ENCODE measurements around the gene AMACR.

DNA sequence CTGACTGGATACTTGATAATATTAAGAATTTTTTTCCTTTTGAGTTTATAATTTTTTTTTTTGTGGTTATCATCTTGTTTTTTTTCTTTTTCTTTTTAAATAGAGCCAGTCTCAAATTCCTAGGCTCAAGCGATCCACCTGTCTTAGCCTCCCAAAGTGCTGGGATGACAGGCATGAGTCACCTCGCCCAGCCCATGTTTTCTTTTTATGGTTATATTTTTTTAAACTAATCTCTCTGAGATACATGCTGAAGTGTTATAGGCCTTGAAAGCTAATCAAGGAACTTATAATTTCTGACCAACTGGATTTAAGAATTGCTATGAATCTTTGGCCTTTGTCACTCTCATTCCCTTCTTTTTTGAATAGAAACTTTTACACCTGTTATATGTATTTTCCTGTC is 6.8 kb upstream of the AMACR start:
- TF ChIP-seq ZC3H4 (CRISPR knock-in tag; IDR thresholded peaks at IDR 0.05; ENCODE audit: borderline replicate concordance): no peak
- TF ChIP-seq, protein P1, sequence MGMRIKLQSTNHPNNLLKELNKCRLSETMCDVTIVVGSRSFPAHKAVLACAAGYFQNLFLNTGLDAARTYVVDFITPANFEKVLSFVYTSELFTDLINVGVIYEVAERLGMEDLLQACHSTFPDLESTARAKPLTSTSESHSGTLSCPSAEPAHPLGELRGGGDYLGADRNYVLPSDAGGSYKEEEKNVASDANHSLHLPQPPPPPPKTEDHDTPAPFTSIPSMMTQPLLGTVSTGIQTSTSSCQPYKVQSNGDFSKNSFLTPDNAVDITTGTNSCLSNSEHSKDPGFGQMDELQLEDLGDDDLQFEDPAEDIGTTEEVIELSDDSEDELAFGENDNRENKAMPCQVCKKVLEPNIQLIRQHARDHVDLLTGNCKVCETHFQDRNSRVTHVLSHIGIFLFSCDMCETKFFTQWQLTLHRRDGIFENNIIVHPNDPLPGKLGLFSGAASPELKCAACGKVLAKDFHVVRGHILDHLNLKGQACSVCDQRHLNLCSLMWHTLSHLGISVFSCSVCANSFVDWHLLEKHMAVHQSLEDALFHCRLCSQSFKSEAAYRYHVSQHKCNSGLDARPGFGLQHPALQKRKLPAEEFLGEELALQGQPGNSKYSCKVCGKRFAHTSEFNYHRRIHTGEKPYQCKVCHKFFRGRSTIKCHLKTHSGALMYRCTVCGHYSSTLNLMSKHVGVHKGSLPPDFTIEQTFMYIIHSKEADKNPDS (CRISPR knock-in tag; IDR thresholded peaks at IDR 0.05): no peak
